GM03348 (cell line): ENCODE results near the gene BTNL8.

Experiments
- DNase-seq: peaks from one replicate; pipeline ENCODE4 v3.0.0; 2012; ENCODE audit warnings: low spot score

The BTNL8 gene

DNA sequence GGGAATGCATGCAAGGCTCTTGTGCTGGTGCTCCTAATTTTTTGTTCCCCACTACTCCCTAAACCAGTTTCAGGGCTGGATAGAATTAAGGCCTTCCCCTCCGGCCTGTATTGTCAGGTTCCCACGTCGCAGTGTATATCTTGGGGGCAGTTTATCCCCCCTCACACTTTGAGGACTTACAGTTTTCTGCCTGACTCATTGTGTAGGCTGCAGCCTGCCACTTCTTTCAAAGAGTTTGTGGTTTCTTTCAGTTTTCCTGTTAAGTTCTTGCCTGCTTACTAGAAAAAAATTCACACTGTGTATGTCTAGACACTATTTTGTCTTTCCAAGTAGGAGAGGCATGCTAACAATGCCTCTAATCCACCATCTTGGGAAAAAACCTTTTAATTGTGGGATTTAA lies 61.2 kb downstream of the BTNL8 start:
- DNase-seq, result no peak

DNA sequence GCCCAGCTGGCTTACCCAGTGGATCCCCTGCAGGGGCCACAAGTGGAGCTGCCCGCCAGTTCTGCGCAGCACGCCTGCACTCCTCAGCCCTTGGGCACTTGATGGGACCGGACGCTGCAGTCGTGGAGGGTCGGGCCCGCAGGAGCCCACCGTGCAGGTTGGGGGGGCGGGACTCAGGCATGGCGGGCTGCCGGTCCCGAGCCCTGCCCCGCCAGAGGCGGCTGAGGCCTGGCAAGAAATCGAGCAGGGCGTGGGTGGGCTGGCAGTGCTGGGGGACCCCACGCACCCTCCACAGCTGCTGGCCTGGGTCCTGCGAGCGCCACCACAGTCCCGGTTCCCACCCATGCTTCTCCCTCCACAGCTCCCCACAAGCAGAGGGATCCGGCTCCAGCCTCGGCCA lies 70.4 kb downstream of the BTNL8 start:
- no peak for DNase-seq

DNA sequence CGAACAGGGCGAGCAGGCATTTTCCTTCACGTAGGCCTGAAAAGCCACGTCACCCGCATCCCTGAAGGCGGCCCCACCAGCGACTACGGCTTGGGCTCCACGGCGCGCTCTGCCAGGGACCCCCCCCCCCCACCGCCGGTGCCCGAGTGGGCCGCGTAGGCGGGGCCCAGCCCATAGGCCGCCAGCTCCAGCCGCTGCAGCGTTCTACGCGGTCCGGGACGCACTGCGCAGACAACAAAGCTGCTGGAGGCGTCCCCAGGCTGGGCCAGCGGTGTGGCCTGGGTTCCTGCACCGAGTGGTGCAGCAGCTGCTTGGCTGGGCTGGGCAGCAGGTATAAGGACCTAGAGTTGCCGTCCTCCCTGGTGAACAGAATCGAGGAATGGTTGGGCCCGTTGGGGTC lies 71.4 kb downstream of the BTNL8 start:
- no peak for DNase-seq

DNA sequence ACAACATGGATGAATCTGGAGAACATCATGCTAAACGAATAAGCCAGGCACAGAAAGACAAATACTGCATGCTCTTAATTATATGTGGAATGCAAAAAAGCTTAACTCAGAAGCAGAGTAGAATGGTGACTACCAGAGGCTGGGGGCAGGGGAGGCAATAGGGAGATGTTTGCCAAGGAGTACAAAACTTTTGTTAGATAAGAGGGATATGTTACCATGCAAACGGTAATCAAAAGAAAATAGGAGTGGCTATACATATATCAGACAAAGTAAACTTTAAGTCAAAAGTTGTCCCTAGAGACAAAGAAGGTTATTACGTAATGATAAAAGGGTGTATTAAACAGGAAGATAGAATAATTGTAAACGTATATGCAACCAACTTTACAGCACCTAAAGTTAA lies 71.9 kb downstream of the BTNL8 start:
- no peak for DNase-seq

GRCh38 chr5:180974612-180975315 lies 75.8 kb downstream of the BTNL8 start:
- no peak for DNase-seq

DNA sequence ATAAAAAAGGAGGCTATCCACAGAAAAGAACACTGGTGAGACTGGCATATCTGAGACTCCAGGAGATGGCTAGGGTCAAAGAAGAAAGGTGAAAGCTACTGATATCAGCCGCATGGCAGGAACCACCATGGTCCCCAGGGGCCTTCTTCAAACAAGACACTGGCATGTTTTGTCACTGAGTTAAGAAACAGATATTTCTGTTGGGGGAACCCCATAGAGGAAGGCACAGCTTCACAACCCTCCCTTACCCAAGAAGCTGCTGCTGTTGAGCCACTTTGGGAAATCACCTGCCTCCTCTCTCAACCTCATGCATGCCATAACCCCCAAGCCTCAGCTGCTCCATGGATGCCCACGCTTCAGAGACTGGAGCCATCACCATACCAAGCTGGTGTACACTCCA lies 76.4 kb downstream of the BTNL8 start:
- DNase-seq, result no peak

GRCh38 chr5:180976518-180976917 lies 77.6 kb downstream of the BTNL8 start:
- no peak for DNase-seq

DNA sequence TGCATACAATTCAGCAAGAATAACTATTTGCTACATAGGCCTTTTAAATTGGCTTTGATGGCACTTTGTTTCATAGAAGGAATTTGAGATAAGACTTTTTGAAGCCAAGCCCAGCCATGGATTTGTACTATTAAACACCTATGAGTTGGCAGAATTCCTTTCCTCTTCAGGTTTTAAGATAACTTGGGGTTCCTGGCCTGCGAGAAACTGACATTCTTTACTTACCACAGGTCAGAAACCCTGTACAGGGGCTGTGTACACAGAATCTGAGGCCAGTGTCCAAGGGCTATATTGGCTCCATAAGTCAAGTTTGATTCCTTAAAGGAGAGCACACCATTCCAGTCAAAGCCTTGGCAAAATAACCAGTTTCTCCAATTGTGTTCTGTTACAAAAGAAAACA lies 78.9 kb downstream of the BTNL8 start:
- no peak for DNase-seq

GRCh38 chr5:180982008-180982741 lies 83.2 kb downstream of the BTNL8 start:
- no peak for DNase-seq

DNA sequence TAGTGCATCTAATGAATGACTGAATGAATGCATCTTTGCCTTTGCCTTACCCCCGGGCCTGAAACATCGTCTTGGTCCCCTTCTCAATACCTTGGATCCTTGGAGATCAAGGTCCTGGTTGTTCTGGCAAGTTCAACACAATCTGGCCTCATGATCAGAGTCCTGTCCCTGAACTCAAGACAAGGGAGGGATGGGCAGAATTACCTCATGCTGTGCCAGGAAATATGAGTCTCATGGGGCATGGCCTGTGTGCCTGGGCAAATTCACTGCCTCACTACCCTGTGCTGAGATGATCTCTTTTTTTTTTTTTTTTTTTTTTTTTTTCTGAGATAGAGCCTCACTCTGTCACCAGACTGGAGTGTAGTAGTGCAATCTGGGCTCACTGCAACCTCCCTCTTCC lies 89.1 kb downstream of the BTNL8 start:
- no peak for DNase-seq

DNA sequence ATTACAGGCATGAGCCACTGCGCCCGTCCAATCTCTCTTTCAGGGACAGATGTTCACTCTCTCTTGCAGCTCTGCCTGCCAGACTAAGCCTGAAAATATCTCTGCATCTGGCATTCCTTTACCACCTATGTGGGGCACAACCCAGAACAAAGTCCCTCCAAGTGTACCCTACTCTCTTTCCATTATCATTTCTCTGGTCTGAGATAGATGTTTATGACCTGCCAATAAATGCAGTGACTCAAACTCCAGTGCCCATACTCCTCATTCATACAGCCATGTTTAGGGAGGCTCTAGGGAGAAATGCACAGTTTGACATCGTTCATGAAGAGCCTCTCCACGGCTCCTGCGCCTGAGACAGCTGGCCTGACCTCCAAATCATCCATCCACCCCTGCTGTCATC lies 89.6 kb downstream of the BTNL8 start, which contains the start of gene BTNL3:
BTNL3 (plus strand) TSS at position 255 of the 400 bp plus-strand sequence. CDS start 183 bp downstream, outside the sequence.
- DNase-seq, result no peak

- no peak for DNase-seq
Measured at GRCh38 chr5:180990086-180990881, 91.3 kb downstream of the BTNL8 start.

GRCh38 chr5:180990882-180991242 lies 91.9 kb downstream of the BTNL8 start:
- no peak for DNase-seq
